HUES6 (cell line): ENCODE data around the gene PCBP4.

Experiments used
- H3K27ac ChIP-seq: 2 replicates; pipeline ENCODE4 v1.7.0; 2013; ENCODE audit warnings: low read depth, mild to moderate bottlenecking, low read length, inconsistent platforms
- H3K27me3 ChIP-seq: 2 replicates; pipeline ENCODE4 v1.6.1; 2013; ENCODE audit warnings: low read length; ENCODE audit not compliant: control insufficient read depth, insufficient read depth
- H3K36me3 ChIP-seq: 2 replicates; pipeline ENCODE4 v1.6.1; 2013; ENCODE audit warnings: low read length; ENCODE audit not compliant: control insufficient read depth, insufficient read depth
- H3K4me1 ChIP-seq: 2 replicates; pipeline ENCODE4 v1.6.1; 2013; ENCODE audit warnings: low read length; ENCODE audit not compliant: control insufficient read depth, insufficient read depth
- H3K4me3 ChIP-seq: 2 replicates; pipeline ENCODE4 v1.5.1; 2013; ENCODE audit warnings: low read depth, low read length
- H3K9ac ChIP-seq: one replicate; pipeline ENCODE4 v1.6.1; 2013; ENCODE audit warnings: mild to moderate bottlenecking, low read length
- H3K9me3 ChIP-seq: 2 replicates; pipeline ENCODE4 v1.6.1; 2013; ENCODE audit warnings: low read depth, low read length; ENCODE audit not compliant: control insufficient read depth, insufficient read depth

The PCBP4 gene

GRCh38 chr3:51916418-51916817, 50.8 kb downstream of the PCBP4 start:
- H3K27me3 ChIP-seq: no peaks in the 10 kb centered on the region
- no peaks in the 10 kb centered on the region for H3K4me1 ChIP-seq
- H3K36me3 ChIP-seq: no peaks in the 10 kb centered on the region
- H3K9ac ChIP-seq: no peak overlapping the region
- H3K9me3 ChIP-seq: no peaks in the 10 kb centered on the region
- H3K27ac ChIP-seq: no peak overlapping the region
- H3K4me3 ChIP-seq: no peak overlapping the region

DNA sequence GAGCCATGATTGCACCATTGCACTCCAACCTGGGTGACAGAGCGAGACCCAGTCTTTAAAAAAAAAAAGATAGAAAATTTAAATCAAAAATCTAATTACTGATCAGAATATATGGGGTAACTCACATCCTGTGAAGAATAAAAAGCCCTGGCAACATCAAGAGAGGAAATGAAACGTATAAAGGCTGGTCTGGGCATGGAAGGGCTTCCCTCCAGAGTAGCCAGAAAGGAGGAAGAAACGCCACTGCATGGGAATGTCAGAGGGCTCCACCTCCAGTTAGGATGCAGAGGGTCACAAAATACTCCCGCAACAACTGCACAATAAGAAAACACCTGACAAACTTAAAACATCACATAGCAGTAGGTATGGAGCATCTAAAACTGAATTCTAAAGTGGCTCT, 59.2 kb downstream of the PCBP4 start:
- Histone ChIP-seq H3K9me3 (0 out of 2 replicates have a peak, but pooled peaks cover 5% of the 10 kb centered on the region), H3K27ac (no peak overlapping the region), H3K9ac (no peak overlapping the region), H3K4me3 (no peak overlapping the region), H3K4me1 (no peaks in the 10 kb centered on the region), H3K36me3 (no peaks in the 10 kb centered on the region), H3K27me3 (no peaks in the 10 kb centered on the region)
